H1 (cell line): Measurements from ENCODE around the gene GAK. TPM values are rescaled to one million over a fixed set of nuclear protein-coding genes. Genes with fewer than 3 reads are reported as not detected.

Source experiments
- CTCF ChIA-PET: fragments of 300-600 bp; sonication (Branson Sonifier 250); formaldehyde crosslinking; loops from one replicate; lab custom pipeline; 2021; ENCODE audit not compliant: partially characterized antibody; lab: Charles Lee
- POLR2A ChIA-PET: fragments of 300-600 bp; sonication (Branson Sonifier 250); formaldehyde crosslinking; loops from one replicate; lab custom pipeline; 2021; ENCODE audit warnings: inconsistent platforms; ENCODE audit not compliant: partially characterized antibody; lab: Charles Lee
- DNase-seq, 2 experiments: peaks; one replicate each; pipeline versions ENCODE4 v3.0.0 to v3.0.0-alpha.2; 2010 to 2022; ENCODE audit warnings: low spot score in 2 of 2, low read depth in 1 of 2, mixed read lengths in 1 of 2
- FAIRE-seq: peaks from 2 replicates; lab custom pipeline; 2011; peaks lifted over from hg19 to GRCh38; lab: Jason Lieb, UNC
- H2AFZ ChIP-seq: 2 replicates; pipeline ENCODE4 v1.8.1; 2012; ENCODE audit warnings: low read length, inconsistent platforms
- H2AK5ac ChIP-seq: 2 replicates; pipeline ENCODE4 v1.6.1; 2013; ENCODE audit warnings: low read depth, low read length
- H2BK120ac ChIP-seq: replicated peaks from 2 replicates; pipeline ENCODE3; 2013; ENCODE audit warnings: low read depth, low read length, inconsistent platforms
- H2BK12ac ChIP-seq: 2 replicates; pipeline ENCODE4 v1.6.1; 2013; ENCODE audit warnings: low read depth, low read length
- H2BK15ac ChIP-seq: 2 replicates; pipeline ENCODE4 v1.6.1; 2013; ENCODE audit warnings: low read length
- H2BK20ac ChIP-seq: 2 replicates; pipeline ENCODE4 v1.6.1; 2013; ENCODE audit warnings: low read length
- H2BK5ac ChIP-seq: 2 replicates; pipeline ENCODE4 v1.6.1; 2013; ENCODE audit warnings: low read depth, low read length
- H3K14ac ChIP-seq: 2 replicates; pipeline ENCODE4 v1.6.1; 2013; ENCODE audit warnings: inconsistent platforms; ENCODE audit not compliant: insufficient read length
- H3K18ac ChIP-seq: 2 replicates; pipeline ENCODE4 v1.6.1; 2013; ENCODE audit warnings: low read length; ENCODE audit errors: extremely low read depth
- H3K23ac ChIP-seq: 2 replicates; pipeline ENCODE4 v1.6.1; 2013; ENCODE audit warnings: inconsistent platforms; ENCODE audit not compliant: insufficient read length
- H3K23me2 ChIP-seq: 2 replicates; pipeline ENCODE4 v1.6.1; 2013; ENCODE audit warnings: low read depth, low read length
- H3K27ac ChIP-seq: 2 replicates; pipeline ENCODE4 v1.6.1; 2011; ENCODE audit warnings: low read depth, low read length, inconsistent platforms
- H3K27me3 ChIP-seq, 4 experiments: replicated peaks in 1 of 4; 1 replicate in 1 of 4; 2 replicates in 3 of 4; pipeline versions ENCODE4 v1.6.1 to v1.8.1; 2011 to 2013; ENCODE audit warnings: low read length in 3 of 4, mild to moderate bottlenecking in 3 of 4, inconsistent platforms in 2 of 4, mixed read lengths in 2 of 4, moderate library complexity in 1 of 4; ENCODE audit not compliant: control insufficient read depth in 3 of 4, insufficient read depth in 3 of 4; ENCODE audit errors: extremely low read depth in 1 of 4
- H3K36me3 ChIP-seq, 4 experiments: 2 replicates each; pipeline versions ENCODE4 v1.6.1 to v1.8.1; 2011 to 2013; ENCODE audit warnings: mild to moderate bottlenecking in 4 of 4, low read length in 3 of 4, moderate library complexity in 2 of 4, control low read depth in 1 of 4, inconsistent platforms in 1 of 4; ENCODE audit not compliant: insufficient read depth in 4 of 4, control insufficient read depth in 2 of 4
- H3K4ac ChIP-seq: replicated peaks from 2 replicates; pipeline ENCODE3; 2013; ENCODE audit warnings: low read length, low read depth, mixed read lengths, inconsistent platforms; ENCODE audit not compliant: insufficient read length
- H3K4me1 ChIP-seq, 4 experiments: replicated peaks in 1 of 4; 1 replicate in 1 of 4; 2 replicates in 3 of 4; pipeline versions ENCODE4 v1.6.1 to v1.8.1; 2011 to 2013; ENCODE audit warnings: low read length in 3 of 4, inconsistent platforms in 2 of 4, mixed read lengths in 1 of 4; ENCODE audit not compliant: insufficient read depth in 4 of 4, control insufficient read depth in 3 of 4
- H3K4me2 ChIP-seq, 2 experiments: 2 replicates each; pipeline versions ENCODE4 v1.6.1 to v1.8.1; 2011 to 2013; ENCODE audit warnings: low read depth in 2 of 2, low read length in 2 of 2, control low read depth in 1 of 2, inconsistent platforms in 1 of 2, mild to moderate bottlenecking in 1 of 2; ENCODE audit not compliant: insufficient read depth in 1 of 2
- H3K4me3 ChIP-seq, 4 experiments: fragments of 200-600, 300-600 bp in 1 of 4; sonication (generic), shearing (Covaris generic), sonication (Bioruptor Twin) in 1 of 4; 2 replicates each; pipeline versions ENCODE4 v1.5.1 to v1.8.1; 2011 to 2016; ENCODE audit warnings: low read length in 4 of 4, low read depth in 3 of 4, control low read depth in 2 of 4, inconsistent platforms in 2 of 4, mild to moderate bottlenecking in 2 of 4, mixed read lengths in 1 of 4, moderate library complexity in 1 of 4; ENCODE audit not compliant: insufficient read depth in 2 of 4; ENCODE audit errors: extremely low read depth in 1 of 4
- H3K56ac ChIP-seq: replicated peaks from 2 replicates; pipeline ENCODE3; 2013; ENCODE audit warnings: low read depth, mild to moderate bottlenecking, mixed read lengths, low read length, inconsistent platforms; ENCODE audit not compliant: insufficient read length
- H3K79me1 ChIP-seq: 2 replicates; pipeline ENCODE4 v1.6.1; 2013; ENCODE audit warnings: low read depth, low read length, control low read depth
- H3K79me2 ChIP-seq, 2 experiments: 2 replicates each; pipeline versions ENCODE4 v1.6.1 to v1.8.1; 2012 to 2013; ENCODE audit warnings: low read length in 2 of 2, mild to moderate bottlenecking in 2 of 2, inconsistent platforms in 1 of 2; ENCODE audit not compliant: insufficient read depth in 2 of 2, control insufficient read depth in 1 of 2
- H3K9ac ChIP-seq, 4 experiments: replicated peaks in 1 of 4; 1 replicate in 1 of 4; 2 replicates in 3 of 4; pipeline versions ENCODE4 v1.6.1 to v1.8.1; 2011 to 2013; ENCODE audit warnings: low read depth in 3 of 4, low read length in 3 of 4, control low read depth in 2 of 4, mild to moderate bottlenecking in 2 of 4, moderate library complexity in 2 of 4, inconsistent platforms in 1 of 4; ENCODE audit errors: extremely low read depth in 1 of 4
- H3K9me3 ChIP-seq, 2 experiments: 2 replicates each; pipeline versions ENCODE4 v1.6.1 to v1.8.1; 2012 to 2013; ENCODE audit warnings: mild to moderate bottlenecking in 2 of 2, moderate library complexity in 2 of 2, control low read depth in 1 of 2, inconsistent platforms in 1 of 2, low read depth in 1 of 2, low read length in 1 of 2, mixed read lengths in 1 of 2; ENCODE audit not compliant: insufficient read depth in 2 of 2
- H4K20me1 ChIP-seq, 2 experiments: replicated peaks in 1 of 2; 2 replicates each; pipeline versions ENCODE3 to v1.8.1; 2011 to 2013; ENCODE audit warnings: inconsistent platforms in 2 of 2, low read length in 2 of 2, mild to moderate bottlenecking in 1 of 2; ENCODE audit not compliant: insufficient read depth in 2 of 2, control insufficient read depth in 1 of 2
- H4K5ac ChIP-seq: 2 replicates; pipeline ENCODE4 v1.6.1; 2013; ENCODE audit warnings: low read length, low read depth, mixed read lengths, inconsistent platforms; ENCODE audit not compliant: insufficient read length
- H4K8ac ChIP-seq: 2 replicates; pipeline ENCODE4 v1.8.0; 2013; ENCODE audit warnings: mild to moderate bottlenecking, moderate library complexity, low read length, inconsistent platforms; ENCODE audit not compliant: insufficient read depth; ENCODE audit errors: extremely low read depth
- H4K91ac ChIP-seq: replicated peaks from 2 replicates; pipeline ENCODE3; 2013; ENCODE audit warnings: low read length, mixed read lengths, inconsistent platforms; ENCODE audit not compliant: insufficient read length
- GABPA ChIP-seq: IDR thresholded peaks from 2 replicates; pipeline ENCODE4 v1.6.1; 2011; ENCODE audit warnings: mild to moderate bottlenecking, low read length, moderate library complexity, borderline replicate concordance; ENCODE audit not compliant: insufficient read depth
- RAD21 ChIP-seq, 2 experiments: IDR thresholded peaks in 1 of 2; conservative IDR thresholded peaks in 1 of 2; 2 replicates each; pipeline ENCODE4 v1.6.1; 2011; ENCODE audit warnings: low read depth in 2 of 2, low read length in 2 of 2, improper control_type of control experiment in 1 of 2, inconsistent platforms in 1 of 2, mild to moderate bottlenecking in 1 of 2, moderate library complexity in 1 of 2
- SIX5 ChIP-seq: IDR thresholded peaks from 2 replicates; pipeline ENCODE4 v1.6.1; 2011; ENCODE audit warnings: mild to moderate bottlenecking, low read depth, low read length
- WGBS, 2 experiments: shearing (Covaris generic) in 1 of 2; methylation state at CpG; one replicate each; pipeline versions ENCODE4 v1.1.6 to v1.1.7; 2013 to 2015; ENCODE audit warnings: low lambda C conversion rate in 2 of 2, mixed read lengths in 2 of 2, inconsistent platforms in 1 of 2, low coverage in 1 of 2, missing lambda C conversion rate in 1 of 2; ENCODE audit not compliant: insufficient replicate concordance in 2 of 2, insufficient coverage in 1 of 2, insufficient read length in 1 of 2; ENCODE audit errors: extremely low coverage in 1 of 2, missing lambda C conversion rate in 1 of 2; 5-methylcytosine and 5-hydroxymethylcytosine counted together
- polyA plus RNA-seq, 7 experiments: library from polyadenylated mRNA; depleted of rRNA in 3 of 7; stranded (reverse) in 5 of 7; unstranded in 2 of 7; fragments of >200 nt in 5 of 7; fragments of 200-250 nt in 2 of 7; gene quantifications; 1 replicate in 5 of 7; 2 replicates in 1 of 7; 4 replicates in 1 of 7; pipeline versions ENCODE4 v1.2.1 to v1.2.3, GENCODE V29; 2011 to 2013; ENCODE audit warnings: missing spikeins in 2 of 7, mixed read lengths in 2 of 7
- total RNA-seq: library from RNA; stranded (reverse); fragmentation: NEBNext Ultra II Directional; extraction: Animal tissue kit (Norgen Biotek cat#: 25700); gene quantifications from 2 replicates; pipeline ENCODE4 v1.2.1, GENCODE V29; 2021
- TF ChIP-seq, protein P1 (sequence below), 3 experiments: IDR thresholded peaks; 1 replicate in 2 of 3; 2 replicates in 1 of 3; pipeline versions ENCODE4 v1.5.1 to v1.6.1; 2011; ENCODE audit warnings: low read length in 3 of 3, mild to moderate bottlenecking in 3 of 3, inconsistent platforms in 2 of 3, low read depth in 1 of 3, moderate library complexity in 1 of 3; ENCODE audit not compliant: insufficient read depth in 1 of 3; ENCODE audit errors: control extremely low read depth in 1 of 3

Gene GAK
- total and polyA plus RNA-seq, 2 of the 8 experiments (the other 6 are each of a cell fraction or from before 2014, with no cell fraction given), result 31.5 to 70.8 TPM

DNA sequence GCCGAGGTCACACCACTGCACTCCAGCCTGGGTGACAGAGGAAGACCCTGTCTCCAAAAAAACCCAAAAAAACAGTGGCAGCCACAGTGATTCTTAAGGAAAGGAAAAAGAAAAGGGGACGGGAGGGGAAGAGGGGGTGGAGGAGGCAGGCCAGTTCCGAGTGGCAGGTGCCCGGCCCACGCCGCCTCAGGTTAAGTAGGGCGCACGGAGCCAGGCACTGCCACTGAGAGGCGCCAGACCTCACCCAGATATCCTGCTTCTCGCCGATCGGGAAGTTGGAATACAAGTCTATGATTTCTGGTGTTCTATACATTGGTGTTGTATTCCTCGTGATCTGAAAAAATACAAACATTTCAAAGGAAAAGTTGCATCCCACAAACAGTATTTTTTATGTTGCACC, 35.9 kb downstream of the GAK start:
- H2BK15ac ChIP-seq, result no peak overlapping the region
- H3K14ac ChIP-seq, result no peak overlapping the region
- no peak overlapping the region for H3K4ac ChIP-seq
- H3K4me2 ChIP-seq, result no peak overlapping the region
- no peak overlapping the region for H2BK20ac ChIP-seq
- ChIA-PET POLR2A (interaction anchor here (1.4 to 2.0 kb wide), 2 partner anchors 10 to 14 kb away, joined by 3 to 5 read pairs; no protein-coding TSS in a partner anchor), CTCF (interaction anchor here (1.0 to 3.7 kb wide), 11 partner anchors 17 to 155 kb away, joined by 3 to 28 read pairs (median 4); no protein-coding TSS in a partner anchor)
- 95% methylated on average over 9 of the region's 13 CpGs; no CpG with 5 or more reads in 1 of the 2 experiments for WGBS, 2 experiments
- H4K91ac ChIP-seq, result no peak overlapping the region
- DNase-seq (no peak), FAIRE-seq (no peak)
- peaks cover 2 to 17% of the 10 kb centered on the region in 2 experiments for H4K20me1 ChIP-seq
- H3K23me2 ChIP-seq, result no peaks in the 10 kb centered on the region
- H3K9me3 ChIP-seq, result no peaks in the 10 kb centered on the region
- H3K18ac ChIP-seq, result no peak overlapping the region
- no peak overlapping the region for H2BK12ac ChIP-seq
- no peak overlapping the region for H3K56ac ChIP-seq
- H3K4me3 ChIP-seq, result no peak overlapping the region
- no peak overlapping the region for H2AFZ ChIP-seq
- no peak overlapping the region for H2AK5ac ChIP-seq
- no peak overlapping the region for H2BK120ac ChIP-seq
- H3K4me1 ChIP-seq, result no peaks in the 10 kb centered on the region
- no peak overlapping the region for H4K5ac ChIP-seq
- H3K23ac ChIP-seq, result no peak overlapping the region
- H3K36me3 ChIP-seq, result peaks cover 0 to 8% (median 2%) of the 10 kb centered on the region in 4 experiments; a peak in 2 of 8 replicates
- no peak overlapping the region for H3K9ac ChIP-seq
- H3K27ac ChIP-seq, result no peak overlapping the region
- H2BK5ac ChIP-seq, result no peak overlapping the region
- H3K79me1 ChIP-seq, result peaks cover 6% of the 10 kb centered on the region
- no peaks in the 10 kb centered on the region for H3K79me2 ChIP-seq
- H4K8ac ChIP-seq, result no peak overlapping the region; the same call in 1 of the 2 replicates
- no peaks in the 10 kb centered on the region for H3K27me3 ChIP-seq
- peak; percentile 25 to 37; a peak in 3 of 4 replicates for TF ChIP-seq RAD21 (IDR thresholded peaks at IDR 0.05 in 1 of 2, conservative IDR thresholded peaks at IDR 0.05 in 1 of 2; ENCODE audit: low read depth in 2 of 2, low read length in 2 of 2)
- TF ChIP-seq, protein P1, sequence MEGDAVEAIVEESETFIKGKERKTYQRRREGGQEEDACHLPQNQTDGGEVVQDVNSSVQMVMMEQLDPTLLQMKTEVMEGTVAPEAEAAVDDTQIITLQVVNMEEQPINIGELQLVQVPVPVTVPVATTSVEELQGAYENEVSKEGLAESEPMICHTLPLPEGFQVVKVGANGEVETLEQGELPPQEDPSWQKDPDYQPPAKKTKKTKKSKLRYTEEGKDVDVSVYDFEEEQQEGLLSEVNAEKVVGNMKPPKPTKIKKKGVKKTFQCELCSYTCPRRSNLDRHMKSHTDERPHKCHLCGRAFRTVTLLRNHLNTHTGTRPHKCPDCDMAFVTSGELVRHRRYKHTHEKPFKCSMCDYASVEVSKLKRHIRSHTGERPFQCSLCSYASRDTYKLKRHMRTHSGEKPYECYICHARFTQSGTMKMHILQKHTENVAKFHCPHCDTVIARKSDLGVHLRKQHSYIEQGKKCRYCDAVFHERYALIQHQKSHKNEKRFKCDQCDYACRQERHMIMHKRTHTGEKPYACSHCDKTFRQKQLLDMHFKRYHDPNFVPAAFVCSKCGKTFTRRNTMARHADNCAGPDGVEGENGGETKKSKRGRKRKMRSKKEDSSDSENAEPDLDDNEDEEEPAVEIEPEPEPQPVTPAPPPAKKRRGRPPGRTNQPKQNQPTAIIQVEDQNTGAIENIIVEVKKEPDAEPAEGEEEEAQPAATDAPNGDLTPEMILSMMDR (IDR thresholded peaks at IDR 0.05; ENCODE audit: control extremely low read depth in 1 of 3, insufficient read depth in 1 of 3, low read depth in 1 of 3, low read length in 3 of 3), result peak in 2 of 3 experiments; percentile 41 to 48; a peak in 2 of 4 replicates
- TF ChIP-seq SIX5, result no peak
- peak; percentile 52; the same call in 1 of the 2 replicates for TF ChIP-seq GABPA
